COLO829 (cell line): ENCODE measurements around the gene MRPS18A.
A peak's percentile ranks its signal among the peaks of the same experiment; 100 is the strongest.
"Not testable (repeated sequence)": the region's sequence is repeated elsewhere in the genome, so short reads cannot be mapped to it uniquely, and the experiment has no call there.

Experiments used
- DNase-seq: peaks from one replicate; pipeline ENCODE4 v3.0.0; 2012; ENCODE audit warnings: low spot score

The MRPS18A gene

DNA sequence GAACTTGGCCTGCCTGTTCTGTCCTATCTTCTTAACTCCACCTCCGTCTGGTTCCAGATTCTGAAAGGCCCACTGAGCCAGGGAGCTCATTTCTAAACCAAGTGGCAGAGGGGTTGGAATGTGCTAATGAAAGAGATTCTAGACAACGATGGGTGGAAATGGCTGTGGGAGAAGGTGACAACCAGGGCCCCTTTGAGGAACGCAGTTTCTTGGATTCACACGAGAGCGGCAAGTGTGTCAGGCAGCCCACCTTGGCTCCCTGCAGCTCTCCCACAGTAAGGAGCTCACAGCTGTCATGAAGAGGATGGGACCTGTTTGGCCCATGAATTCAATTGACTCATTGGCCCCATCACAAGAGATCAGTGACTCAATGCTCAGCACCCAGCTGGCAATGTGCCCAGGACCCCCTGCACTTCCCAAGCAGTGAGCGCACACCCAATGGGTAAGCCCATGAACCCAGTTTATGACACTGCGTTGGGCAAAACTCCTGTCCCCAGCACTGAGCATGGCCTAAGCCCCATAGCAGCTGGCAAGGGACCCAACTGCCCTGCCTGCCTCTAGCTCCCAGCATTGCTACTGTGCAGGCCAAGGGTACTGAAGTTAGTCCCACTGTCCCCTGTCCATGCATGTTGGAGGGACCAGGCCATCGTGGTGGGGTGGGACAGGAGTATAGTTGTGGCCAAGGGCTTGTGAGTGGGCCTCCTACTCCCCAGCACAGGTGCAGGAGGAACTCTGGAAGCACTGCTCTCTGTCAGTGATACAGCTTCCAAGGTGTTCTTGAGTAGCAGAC lies 16.4 kb downstream of the MRPS18A start:
- no peak for DNase-seq

DNA sequence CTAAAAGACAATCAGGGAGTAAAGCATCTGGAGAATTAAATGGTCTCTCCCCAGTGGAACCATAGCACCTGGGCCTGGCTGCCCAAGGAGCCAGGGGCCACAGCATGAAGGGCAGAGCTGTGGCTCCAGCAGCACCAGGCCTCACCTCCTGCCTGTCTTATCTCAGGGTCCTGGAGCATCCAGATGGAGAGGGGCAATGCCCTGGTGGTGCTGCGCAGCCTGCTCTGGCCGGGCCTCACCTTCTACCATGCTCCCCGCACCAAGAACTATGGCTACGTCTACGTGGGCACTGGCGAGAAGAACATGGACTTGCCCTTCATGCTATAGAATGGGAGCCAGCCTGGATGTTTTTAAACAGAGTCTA lies 17.0 kb downstream of the MRPS18A start:
- no peak for DNase-seq

DNA sequence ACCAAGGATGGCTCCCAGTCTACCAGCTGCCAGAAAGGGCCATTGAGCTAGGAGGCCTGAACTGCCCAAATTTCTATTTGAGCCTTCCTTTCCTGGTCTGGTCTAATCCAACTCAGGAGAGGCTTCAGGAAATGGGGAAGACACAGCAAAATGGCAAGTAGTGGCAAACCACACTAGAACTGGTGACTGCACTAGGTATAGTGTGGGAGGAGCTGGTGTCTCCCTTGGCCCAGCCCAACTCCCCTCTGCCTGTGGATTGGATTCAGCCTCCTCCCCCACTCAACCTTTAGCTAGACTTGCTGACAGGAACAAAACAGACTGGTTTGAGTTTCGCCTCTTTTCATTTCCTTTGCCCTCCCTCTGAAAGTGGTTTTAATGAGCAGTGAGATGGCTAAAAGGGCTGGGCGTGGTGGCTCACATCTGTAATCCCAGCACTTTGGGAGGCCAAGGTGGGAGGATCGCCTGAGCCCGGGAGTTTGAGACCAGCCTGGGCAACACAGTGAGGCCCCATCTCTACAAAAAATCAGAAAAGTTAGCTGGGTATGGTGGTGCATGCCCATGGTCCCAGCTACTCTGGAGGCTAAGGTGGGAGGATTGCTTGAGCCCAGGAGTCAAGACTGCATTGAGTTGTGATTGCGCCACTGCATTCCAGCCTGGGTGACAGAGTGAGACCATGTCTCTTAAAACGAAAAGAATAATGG lies 17.5 kb downstream of the MRPS18A start:
- DNase-seq = no peak

DNA sequence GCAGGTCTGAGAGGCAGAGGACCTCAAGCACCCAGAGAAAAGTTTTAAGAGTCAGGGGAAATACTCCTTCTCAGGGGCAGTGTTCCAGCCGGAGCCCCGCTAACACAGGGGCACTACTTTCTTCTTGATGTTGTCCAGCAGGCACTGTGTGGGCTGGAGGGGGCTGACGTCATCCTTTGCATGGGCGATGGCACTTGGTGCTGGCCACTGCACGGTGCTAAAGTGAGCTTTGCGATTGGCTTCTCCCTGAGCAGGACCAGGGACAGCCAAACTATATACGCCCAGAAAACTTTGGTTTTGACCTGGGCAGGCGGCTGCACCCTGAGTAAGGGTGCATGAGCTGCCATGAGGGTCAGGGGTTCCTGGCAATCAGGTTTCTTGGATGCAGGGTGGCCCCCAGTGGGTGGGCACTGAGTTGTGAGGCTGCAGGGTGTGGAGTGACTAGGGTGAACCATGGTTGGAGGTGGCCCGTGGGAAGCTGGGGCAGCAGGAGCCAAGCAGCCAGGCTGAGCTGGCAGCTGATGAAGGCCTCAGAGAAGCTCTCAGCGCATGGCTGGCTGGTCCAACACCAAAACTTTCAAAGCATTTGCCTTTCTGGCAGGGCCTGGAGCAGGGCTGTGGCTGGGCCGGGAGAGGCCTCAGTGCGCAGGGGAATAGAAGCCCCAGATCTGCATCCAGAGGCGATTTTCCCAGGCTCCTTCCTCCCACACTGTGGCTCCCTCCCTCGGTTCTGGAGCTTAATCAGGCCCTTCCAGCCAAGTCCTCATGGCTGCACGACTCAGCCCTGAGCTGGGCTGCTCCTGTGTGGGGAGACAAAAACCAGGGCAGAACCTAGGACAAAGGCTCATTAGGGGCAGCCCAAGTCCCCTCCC lies 18.3 kb downstream of the MRPS18A start:
- DNase-seq = no peak

DNA sequence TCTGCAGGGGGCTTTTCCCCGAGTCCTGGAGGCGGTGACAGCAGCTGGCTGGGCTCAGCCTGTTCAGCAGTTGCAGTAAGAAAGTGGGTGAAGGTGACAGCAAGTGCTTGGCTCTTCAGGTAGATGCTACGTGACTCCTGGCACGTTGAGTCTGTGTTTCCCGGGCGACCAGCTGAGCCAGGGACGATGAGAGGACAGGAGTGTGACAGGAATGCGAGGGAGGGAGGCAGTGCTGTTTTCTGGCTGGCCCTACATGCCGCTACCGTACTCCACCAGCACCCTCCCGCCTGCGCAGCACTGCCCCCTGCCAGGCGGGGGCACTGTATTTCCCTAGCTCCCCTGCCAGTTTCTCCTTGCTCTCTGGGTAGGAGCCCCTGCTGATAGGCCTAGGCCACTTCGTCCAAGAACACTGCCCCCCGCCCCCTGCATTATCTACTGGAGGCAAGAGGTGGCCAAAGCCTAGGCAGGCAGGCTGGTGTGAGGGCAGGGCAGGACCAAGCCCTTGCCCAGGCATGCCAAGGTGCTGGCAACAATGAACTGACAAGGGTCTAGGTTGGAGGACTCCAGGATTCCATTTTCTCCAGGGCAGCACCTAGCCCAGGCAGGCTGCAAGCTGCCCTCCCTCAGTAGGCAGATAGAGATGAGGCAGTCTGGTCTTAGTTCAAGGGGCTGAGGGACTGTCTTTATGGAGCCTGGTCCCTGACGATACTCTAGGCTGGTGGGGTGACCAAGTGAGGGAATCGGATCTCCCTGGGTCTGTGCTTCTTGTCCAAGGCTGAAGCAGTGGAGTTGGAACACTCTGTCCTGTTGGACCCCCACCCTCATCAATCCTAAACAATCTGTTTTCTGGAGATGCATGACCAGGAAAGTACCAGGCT lies 19.2 kb downstream of the MRPS18A start:
- DNase-seq = peak; percentile 59

DNA sequence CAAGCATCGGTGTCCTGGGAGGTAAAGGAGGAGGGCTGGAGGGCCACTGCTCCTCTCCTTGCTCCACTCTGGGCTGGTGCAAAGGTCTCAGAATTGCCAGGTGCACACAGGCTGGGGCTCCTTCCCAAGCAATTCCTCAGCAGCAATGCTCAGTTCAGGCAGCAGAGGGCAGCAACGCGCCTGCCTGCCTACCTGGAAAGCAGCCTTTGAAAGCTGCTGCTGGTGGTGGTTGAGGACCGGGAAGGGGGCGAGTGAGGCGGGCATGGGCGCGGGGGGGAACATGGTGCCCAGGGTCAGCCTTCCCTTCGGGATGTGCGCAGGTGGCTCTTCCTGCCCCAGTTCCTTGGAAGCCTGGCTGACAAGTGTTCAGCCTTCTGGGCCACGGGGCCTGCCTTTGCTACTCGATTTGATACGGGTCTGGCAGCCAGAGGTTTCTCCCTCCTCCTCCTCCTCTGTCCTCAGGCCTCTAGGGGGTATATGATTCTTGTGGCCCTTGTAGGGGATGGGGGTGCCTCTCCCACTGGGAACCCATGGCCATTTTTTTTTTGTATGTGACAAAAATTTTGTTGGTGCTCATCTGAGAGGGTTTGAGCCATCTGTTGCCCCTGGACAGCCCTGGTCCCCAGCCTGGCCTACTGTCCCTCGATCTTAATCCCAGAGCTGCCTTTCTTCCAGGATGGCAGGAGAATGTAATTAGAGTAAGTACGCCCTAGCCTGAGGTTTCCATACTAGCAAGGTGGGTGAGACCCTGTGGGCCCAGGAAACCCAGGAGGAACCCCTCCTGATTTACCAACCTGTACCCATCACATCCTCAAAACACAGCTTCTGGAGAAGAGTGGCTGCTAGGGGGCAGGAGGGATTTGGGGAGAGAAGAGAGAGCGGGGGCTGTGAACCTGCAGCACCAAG lies 20.1 kb downstream of the MRPS18A start:
- peak; percentile 77 for DNase-seq

DNA sequence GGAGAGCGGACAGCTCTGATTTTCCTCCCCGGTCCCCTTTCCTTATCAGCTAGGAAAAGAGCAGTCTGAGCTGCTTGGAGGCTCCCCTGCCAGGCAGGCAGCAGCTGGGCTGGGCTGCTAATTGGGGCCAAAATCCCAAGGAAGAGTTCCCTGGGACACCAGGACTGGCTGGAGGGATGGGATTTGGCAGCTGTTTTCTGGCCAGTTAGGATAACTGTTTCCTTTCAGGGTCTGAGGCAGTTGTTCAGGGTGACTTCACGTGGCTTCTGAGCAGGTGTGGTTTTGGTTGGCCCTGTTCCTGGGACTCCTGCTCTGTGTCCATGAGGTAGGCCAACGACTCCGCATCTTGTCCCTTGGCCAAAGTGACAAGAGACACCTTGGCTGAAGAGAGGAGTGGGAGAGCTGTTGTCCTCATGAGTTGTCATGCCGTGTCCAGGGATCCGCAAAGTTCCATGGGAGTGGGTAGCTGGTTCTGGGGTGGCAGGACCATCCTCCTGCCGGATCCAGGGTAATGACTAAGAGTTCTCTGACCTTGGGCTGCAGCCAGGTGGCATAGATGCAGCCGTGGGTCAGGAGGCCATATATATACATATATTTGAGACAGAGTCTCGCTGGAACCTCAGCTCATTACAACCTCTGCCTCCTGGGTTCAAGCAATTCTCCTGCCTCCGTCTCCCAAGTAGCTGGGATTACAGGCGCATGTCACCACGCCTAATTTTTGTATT lies 21.2 kb downstream of the MRPS18A start:
- DNase-seq = no peak

DNA sequence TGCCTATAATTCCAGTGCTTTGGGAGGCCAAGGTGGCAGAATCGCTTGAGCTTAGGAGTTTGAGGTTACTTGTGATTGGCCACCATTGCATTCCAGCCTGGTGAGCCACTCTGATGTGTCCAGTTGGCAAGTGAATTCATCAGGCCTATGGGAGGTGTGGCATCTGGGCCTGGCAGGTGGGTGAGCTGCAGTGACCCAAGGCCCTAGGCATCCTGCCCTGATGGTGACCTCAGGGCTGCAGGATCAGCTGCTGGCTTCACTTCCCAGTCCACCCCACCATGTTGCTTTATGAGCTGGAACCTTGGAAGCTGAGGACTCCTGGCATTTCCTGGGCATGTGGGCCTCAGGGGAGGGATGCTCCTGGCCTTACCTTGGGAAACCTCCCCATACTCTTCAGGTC lies 22.2 kb downstream of the MRPS18A start:
- no peak for DNase-seq

DNA sequence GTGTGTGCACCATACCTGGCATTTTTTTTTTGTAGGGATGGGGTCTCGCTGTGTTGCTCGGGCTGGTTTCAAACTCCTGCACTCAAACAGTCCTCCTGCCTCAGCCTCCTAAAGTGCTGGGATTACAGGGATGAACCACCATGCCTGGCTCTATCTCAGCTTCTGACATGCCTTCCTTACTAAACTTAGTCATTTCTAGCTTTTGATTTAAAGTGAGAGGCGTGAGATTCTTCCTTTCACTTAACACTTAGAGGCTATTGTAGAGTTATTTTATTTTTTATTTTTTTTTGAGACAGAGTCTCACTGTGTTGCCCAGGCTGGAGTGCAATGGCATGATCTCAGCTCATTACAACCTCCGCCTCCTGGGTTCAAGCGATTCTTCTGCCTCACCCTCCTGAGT lies 24.6 kb downstream of the MRPS18A start:
- DNase-seq = not testable (repeated sequence)

DNA sequence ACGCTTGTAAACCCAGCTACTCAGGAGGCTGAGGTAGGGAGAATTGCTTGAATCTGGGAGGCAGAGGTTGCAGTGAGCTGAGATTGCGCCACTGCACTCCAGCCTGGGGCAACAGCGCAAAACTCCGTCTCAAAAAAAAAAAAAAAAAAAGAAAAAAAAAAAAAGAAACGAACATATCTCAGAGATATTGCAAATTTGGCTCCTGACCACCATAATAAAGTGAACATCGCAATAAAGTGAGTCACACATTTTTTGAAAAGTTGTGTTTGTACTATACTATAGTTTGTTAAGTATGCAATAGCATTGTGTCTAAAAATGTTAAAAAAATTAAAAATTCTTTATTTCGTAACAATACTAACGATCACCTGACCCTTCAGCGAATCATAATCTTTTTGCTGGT lies 29.4 kb downstream of the MRPS18A start:
- no peak for DNase-seq

DNA sequence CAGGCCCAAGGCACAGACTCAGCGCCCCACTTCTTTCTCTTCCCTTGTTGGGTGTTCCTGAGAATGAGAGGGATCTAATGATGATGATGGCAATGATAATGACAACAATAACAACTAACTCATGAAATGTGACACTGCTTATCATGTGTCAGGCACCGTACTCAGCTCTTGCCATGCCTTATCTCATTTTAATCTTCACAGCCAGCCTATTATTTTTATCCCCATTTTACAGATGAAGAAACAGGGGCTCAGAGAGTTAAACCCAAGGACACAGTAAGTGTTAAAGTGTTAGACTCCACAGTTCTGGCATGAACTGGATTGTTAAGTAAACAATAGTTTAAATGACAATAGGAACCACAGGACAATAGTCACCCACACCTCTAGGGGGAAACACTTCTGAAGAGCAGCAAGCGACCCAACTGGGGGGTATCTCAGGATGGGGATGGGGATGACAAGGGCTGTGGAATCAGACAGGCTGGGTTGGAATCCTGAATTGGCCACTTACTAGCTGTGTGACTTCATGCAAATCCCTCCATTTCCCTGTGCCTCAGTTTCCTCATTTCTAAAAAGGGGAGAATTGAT lies 30.3 kb downstream of the MRPS18A start:
- no peak for DNase-seq

DNA sequence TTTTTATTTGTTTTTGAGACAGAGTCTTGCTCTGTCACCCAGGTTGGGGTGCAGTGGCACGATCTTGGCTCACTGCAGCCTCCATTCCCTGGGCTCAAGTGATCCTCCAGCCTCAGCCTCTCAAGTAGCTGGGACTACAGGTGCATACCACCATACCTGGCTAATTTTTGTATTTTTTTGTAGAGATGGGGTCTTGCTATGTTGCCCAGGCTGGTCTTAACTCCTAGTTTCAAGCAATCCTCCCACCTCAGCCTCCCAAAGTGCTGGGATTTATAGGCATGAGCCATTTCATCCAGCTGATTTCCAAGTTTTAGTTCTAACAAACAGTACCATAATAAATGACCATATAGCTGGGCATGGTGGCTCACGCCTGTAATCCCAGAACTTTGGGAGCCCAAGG lies 34.8 kb downstream of the MRPS18A start:
- not testable (repeated sequence) for DNase-seq

DNA sequence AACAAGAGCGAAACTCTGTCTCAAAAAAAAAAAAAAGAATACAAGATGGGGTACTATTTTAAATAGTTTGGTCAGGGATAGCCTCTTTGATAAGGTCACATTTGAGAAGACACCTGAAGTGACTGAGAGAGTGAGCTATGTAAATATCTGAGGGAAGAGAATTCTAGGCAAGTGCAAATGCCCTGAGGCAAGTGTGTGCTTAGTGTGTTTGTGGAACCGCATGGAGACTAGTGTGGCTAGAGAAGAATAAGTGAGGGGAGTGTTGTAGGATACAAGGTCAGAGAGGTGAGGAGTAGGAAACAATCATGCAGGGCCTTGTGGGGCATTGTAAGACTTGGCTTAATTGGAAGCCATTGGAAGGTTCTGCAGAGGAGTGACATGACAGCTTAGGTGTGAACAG lies 39.3 kb downstream of the MRPS18A start:
- no peak for DNase-seq

DNA sequence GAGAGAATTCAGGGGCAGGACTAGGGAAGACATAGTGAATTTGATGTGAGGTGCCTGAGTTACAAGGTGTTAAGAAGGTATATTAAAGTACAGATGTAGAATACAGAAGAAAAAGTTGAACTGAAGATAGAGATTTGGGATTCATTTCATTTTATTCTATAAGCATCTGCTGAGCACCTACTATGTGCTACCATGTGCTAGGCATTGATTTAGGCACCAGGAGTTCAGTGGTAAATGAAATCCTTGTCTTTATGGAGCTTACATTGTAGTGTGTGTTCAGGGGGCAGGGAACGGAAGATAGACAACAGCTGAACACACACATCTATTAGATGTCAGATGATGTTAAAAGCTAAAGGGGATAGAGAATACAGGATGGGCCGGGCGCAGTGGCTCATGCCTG lies 40.0 kb downstream of the MRPS18A start:
- no peak for DNase-seq

DNA sequence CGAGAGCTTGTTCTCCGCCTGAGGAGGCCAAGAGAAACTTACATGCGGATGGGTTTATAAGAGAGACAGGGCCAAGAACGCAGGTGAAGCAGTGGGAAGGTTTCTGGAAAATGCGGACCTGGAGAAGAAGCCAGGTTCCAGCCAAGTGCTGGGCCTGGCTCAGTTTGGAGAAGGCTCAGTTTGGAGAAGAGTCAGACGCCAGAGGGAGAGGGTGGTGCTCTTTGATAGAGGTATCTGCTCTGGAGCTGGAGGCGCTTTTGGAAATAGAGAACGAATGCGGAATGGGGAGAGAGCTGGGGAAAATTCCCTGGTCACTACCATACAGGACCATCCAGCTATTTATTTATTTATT lies 42.0 kb downstream of the MRPS18A start:
- no peak for DNase-seq

DNA sequence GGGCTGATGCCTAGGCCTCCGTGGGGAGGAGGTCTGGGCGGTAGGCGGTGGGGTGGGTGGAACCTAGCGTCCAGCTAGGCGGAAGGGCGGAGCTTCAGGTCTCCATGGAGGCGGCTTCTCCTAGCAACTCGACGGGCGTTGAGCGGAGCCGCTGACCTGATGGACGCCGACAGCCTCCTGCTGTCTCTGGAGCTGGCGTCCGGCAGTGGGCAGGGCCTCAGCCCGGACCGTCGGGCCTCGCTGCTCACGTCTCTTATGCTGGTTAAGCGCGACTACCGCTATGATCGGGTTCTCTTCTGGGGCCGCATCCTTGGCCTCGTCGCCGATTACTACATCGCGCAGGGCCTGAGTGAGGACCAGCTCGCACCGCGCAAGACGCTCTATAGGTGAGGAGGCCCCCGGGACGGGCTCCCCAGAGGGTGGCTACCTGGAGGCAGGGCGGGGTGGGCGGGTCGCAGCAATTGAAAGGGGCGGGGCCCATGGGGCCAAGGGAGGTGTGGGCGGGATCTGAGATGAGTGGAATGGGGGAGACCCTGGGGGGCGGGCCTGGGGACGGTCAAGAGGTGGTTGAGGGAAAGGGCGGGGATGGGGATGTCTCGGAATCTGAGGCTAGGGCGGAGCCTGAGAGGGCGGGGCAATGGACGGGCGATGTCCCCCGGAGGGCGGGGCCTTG lies 42.5 kb downstream of the MRPS18A start, which contains the start of gene RSPH9:
RSPH9 (plus strand) TSS at position 97 of the 673 bp plus-strand sequence; CDS start at position 160, 63 bp downstream.
- DNase-seq = peak; percentile 76

DNA sequence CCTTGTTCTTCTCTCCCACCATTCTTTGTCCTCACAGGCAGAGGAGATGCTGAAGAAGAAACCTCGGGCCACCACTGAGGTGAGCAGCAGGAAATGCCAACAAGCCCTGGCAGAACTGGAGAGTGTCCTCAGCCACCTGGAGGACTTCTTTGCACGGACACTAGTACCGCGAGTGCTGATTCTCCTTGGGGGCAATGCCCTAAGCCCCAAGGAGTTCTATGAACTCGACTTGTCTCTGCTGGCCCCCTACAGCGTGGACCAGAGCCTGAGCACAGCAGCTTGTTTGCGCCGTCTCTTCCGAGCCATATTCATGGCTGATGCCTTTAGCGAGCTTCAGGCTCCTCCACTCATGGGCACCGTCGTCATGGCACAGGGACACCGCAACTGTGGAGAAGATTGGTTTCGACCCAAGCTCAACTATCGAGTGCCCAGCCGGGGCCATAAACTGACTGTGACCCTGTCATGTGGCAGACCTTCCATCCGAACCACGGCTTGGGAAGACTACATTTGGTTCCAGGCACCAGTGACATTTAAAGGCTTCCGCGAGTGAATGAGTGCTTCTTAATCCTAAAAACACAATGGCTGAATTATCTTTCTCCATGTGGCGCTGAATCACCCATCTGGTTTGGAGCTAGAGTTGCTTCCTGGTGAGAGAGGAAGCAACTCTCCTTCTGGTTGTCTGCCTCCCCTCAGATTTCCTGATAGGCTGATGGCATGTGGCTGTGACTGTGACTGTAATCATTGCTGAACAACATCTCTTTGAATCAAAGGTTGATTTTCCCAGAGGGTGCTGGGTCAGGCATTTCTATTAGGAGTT lies 47.4 kb downstream of the MRPS18A start:
- DNase-seq = peak; percentile 92

DNA sequence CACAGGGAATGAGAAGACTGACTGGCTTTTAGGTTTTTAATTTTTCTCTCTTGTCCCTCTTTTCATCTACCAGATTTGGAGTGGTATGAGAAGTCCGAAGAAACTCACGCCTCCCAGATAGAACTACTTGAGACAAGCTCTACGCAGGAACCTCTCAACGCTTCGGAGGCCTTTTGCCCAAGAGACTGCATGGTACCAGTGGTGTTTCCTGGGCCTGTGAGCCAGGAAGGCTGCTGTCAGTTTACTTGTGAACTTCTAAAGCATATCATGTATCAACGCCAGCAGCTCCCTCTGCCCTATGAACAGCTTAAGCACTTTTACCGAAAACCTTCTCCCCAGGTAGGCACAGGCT lies 51.3 kb downstream of the MRPS18A start:
- DNase-seq = no peak
